NCI-H2227 (cell line): ENCODE results near the gene SEPHS1.

Source experiments
- DNase-seq: peaks from one replicate; lab custom pipeline; 2025; ENCODE audit not compliant: unreplicated experiment; lab: John Stamatoyannopoulos, UW

The SEPHS1 gene

GRCh38 chr10:13328613-13329012 lies 19.5 kb downstream of the SEPHS1 start:
- DNase-seq: no peak

GRCh38 chr10:13328126-13328525 lies 20.0 kb downstream of the SEPHS1 start:
- no peak for DNase-seq

- DNase-seq: no peak
Measured at GRCh38 chr10:13327534-13327933, 20.6 kb downstream of the SEPHS1 start.

- DNase-seq: no peak
Measured at GRCh38 chr10:13322615-13323148, 25.4 kb downstream of the SEPHS1 start.

- DNase-seq: no peak
Measured at GRCh38 chr10:13321576-13321975, 26.5 kb downstream of the SEPHS1 start.

GRCh38 chr10:13319166-13319565 lies 28.9 kb downstream of the SEPHS1 start:
- no peak for DNase-seq

- no peak for DNase-seq
Measured at GRCh38 chr10:13317474-13317873, 30.6 kb downstream of the SEPHS1 start.

- DNase-seq: no peak
Measured at GRCh38 chr10:13316635-13317311, 31.3 kb downstream of the SEPHS1 start.

- no peak for DNase-seq
Measured at GRCh38 chr10:13315361-13315760, 32.7 kb downstream of the SEPHS1 start.

- no peak for DNase-seq
Measured at GRCh38 chr10:13311177-13311575, 36.9 kb downstream of the SEPHS1 start.

GRCh38 chr10:13310518-13311176 lies 37.4 kb downstream of the SEPHS1 start:
- no peak for DNase-seq

- no peak for DNase-seq
Measured at GRCh38 chr10:13309792-13310191, 38.3 kb downstream of the SEPHS1 start.

- no peak for DNase-seq
Measured at GRCh38 chr10:13308096-13308495, 40.0 kb downstream of the SEPHS1 start.

GRCh38 chr10:13306103-13306502 lies 42.0 kb downstream of the SEPHS1 start:
- DNase-seq: no peak

GRCh38 chr10:13302821-13303555 lies 45.1 kb downstream of the SEPHS1 start:
- DNase-seq: no peak

- DNase-seq: peak; percentile 85
Measured at GRCh38 chr10:13299437-13300287, 48.4 kb downstream of the SEPHS1 start, which contains the start of gene PHYH. Gene PHYH, minus strand, starts transcription at chr10:13300064. Its CDS starts 22 bp downstream, at chr10:13300042.

GRCh38 chr10:13298748-13299436 lies 49.2 kb downstream of the SEPHS1 start:
- DNase-seq: no peak

GRCh38 chr10:13296476-13296875 lies 51.6 kb downstream of the SEPHS1 start:
- no peak for DNase-seq

GRCh38 chr10:13294784-13295183 lies 53.3 kb downstream of the SEPHS1 start:
- no peak for DNase-seq
